GM12892 (cell line): ENCODE data around the gene MYLK.

Source experiments
- POLR2A ChIP-seq: IDR thresholded peaks from 2 replicates; pipeline ENCODE4 v1.6.1; 2011; ENCODE audit warnings: low read depth, low read length, control low read depth
- POLR2AphosphoS5 ChIP-seq: IDR thresholded peaks from 2 replicates; pipeline ENCODE4 v1.6.1; 2011; ENCODE audit warnings: low read depth, low read length, control low read depth
- TAF1 ChIP-seq: IDR thresholded peaks from 2 replicates; pipeline ENCODE4 v1.6.1; 2011; ENCODE audit warnings: low read depth, mild to moderate bottlenecking, control low read depth, low read length, borderline replicate concordance

DNA sequence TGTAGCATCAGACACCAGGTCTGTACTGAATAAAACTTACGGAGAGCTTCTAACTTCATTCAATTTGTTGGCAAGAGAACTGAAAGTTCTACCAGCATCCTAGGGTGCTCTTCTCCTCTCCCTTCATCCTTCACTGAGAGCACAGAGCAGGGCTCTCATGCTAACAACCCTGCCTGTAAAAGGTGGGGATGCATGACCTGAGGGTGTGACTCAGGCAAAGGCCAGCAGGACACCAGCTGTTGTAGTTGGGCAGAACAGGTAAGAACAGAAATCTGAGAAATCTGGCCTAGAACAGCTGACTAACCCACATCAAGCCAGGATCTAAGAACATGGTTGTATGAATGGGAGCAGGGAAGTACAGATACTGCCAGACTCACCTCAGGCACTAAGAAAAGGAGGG, 64.2 kb downstream of the MYLK start:
- TF ChIP-seq POLR2A = no peak
- no peak for TF ChIP-seq POLR2AphosphoS5
- no peak for TF ChIP-seq TAF1
